DOHH2 (cell line): ENCODE measurements around the gene FBLN1.

Experiments used
- CTCF ChIP-seq: fragments of 200-600 bp; sonication (generic); IDR thresholded peaks from one replicate; pipeline ENCODE4 v1.5.1; 2014; ENCODE audit warnings: antibody characterized with exemption, mild to moderate bottlenecking, low read depth, low read length; ENCODE audit not compliant: poor library complexity, severe bottlenecking
- EZH2phosphoT487 ChIP-seq: fragments of 200-600 bp; sonication (generic); IDR thresholded peaks from 2 replicates; pipeline ENCODE4 v1.6.1; 2017; ENCODE audit warnings: borderline replicate concordance, mild to moderate bottlenecking, antibody characterized with exemption, low read length, moderate library complexity, mixed read lengths

GRCh38 chr22:45650721-45651120, 148.0 kb downstream of the FBLN1 start:
- TF ChIP-seq EZH2phosphoT487, result no peak
- TF ChIP-seq CTCF, result no peak
